Adrenal gland (tissue), 12 donors: ENCODE data around the gene ZNF593. TPM values are rescaled to one million over a fixed set of nuclear protein-coding genes. Genes with fewer than 3 reads are reported as not detected.
A peak's percentile ranks its signal among the peaks of the same experiment; 100 is the strongest.

Experiments
- DNase-seq, 7 donors: peaks; one replicate each; pipeline ENCODE4 v3.0.0-alpha.2; 2019 to 2020
- H3K27ac ChIP-seq, 5 donors: fragments of 200-600 bp; sonication (generic) in 4 of 5; 1 replicate in 3 of 5; 2 replicates in 2 of 5; pipeline versions ENCODE4 v1.5.1 to v1.8.0; 2016 to 2020; ENCODE audit warnings: mild to moderate bottlenecking in 1 of 5
- H3K27me3 ChIP-seq: fragments of 200-600 bp; 2 replicates; pipeline ENCODE4 v1.8.0; 2021
- H3K36me3 ChIP-seq, 2 donors: fragments of 200-600 bp; replicated peaks in 1 of 2; 1 replicate in 1 of 2; 2 replicates in 1 of 2; pipeline versions ENCODE4 v1.5.1 to v1.8.0; 2018 to 2022
- H3K4me1 ChIP-seq, 2 donors: fragments of 200-600 bp; replicated peaks in 1 of 2; 1 replicate in 1 of 2; 2 replicates in 1 of 2; pipeline versions ENCODE4 v1.5.1 to v1.8.0; 2018 to 2021
- H3K4me3 ChIP-seq, 4 donors: fragments of 200-600 bp; sonication (generic) in 3 of 4; one replicate each; pipeline ENCODE4 v1.5.1; 2016 to 2018
- H3K9me3 ChIP-seq, 3 donors: fragments of 200-600 bp; sonication (generic) in 1 of 3; replicated peaks in 1 of 3; 1 replicate in 2 of 3; 2 replicates in 1 of 3; pipeline versions ENCODE4 v1.5.1 to v1.8.0; 2016 to 2021
- POLR2A ChIP-seq, 2 donors: fragments of 450-650 bp; IDR thresholded peaks; one replicate each; pipeline ENCODE4 v1.6.1; 2017; ENCODE audit warnings: antibody characterized with exemption in 2 of 2, mild to moderate bottlenecking in 2 of 2, moderate library complexity in 1 of 2
- WGBS, 4 donors: extraction: QIAGEN DNeasy Blood & Tissue Kit in 2 of 4; methylation state at CpG; one replicate each; pipeline versions ENCODE4 v1.1.5 to v1.1.7; 2013 to 2017; 5-methylcytosine and 5-hydroxymethylcytosine counted together
- intact Hi-C, 2 donors: fragments of 100-400 bp; cut with DNase I; formaldehyde crosslinking; loops; one replicate each; pipeline versions ENCODE4 v1.14.1 to v1.15.0; 2022 to 2023
- polyA plus RNA-seq, 3 donors: library from polyadenylated mRNA; stranded (reverse); fragments of 200-250 nt in 2 of 3; fragments of 350-450 nt in 1 of 3; fragmentation: Illumina TruSeq in 1 of 3; extraction: RNeasy Lipid Tissue Mini Kit (QIAGEN cat#74804) in 1 of 3; gene quantifications; one replicate each; pipeline ENCODE4 v1.2.3, GENCODE V29; 2013 to 2014
- total RNA-seq, 9 donors: library from RNA; depleted of rRNA in 4 of 9; stranded (reverse); fragments of >200 nt in 4 of 9; fragments of 120-200 nt in 1 of 9; fragmentation: NEBNext Ultra II Directional in 1 of 9; extraction: Animal tissue kit (Norgen Biotek cat#: 25700) in 1 of 9; gene quantifications; one replicate each; pipeline versions ENCODE4 v1.1.0 to v1.2.4, GENCODE V29; 2013 to 2023
- TF ChIP-seq, protein P1 (sequence below), 6 experiments: fragments of 450-650 bp in 4 of 6; fragments of 200-600 bp in 2 of 6; sonication (generic) in 1 of 6; IDR thresholded peaks; 1 replicate in 5 of 6; 2 replicates in 1 of 6; pipeline versions ENCODE4 v1.5.1 to v1.8.0; 2016 to 2021; ENCODE audit warnings: antibody characterized with exemption in 6 of 6, mild to moderate bottlenecking in 2 of 6, moderate library complexity in 1 of 6
- donor health status: healthy with polysubstance abuse.
- donor health status: Bipolar disorder and iron deficiency.
- donor health status: DM: yes; HTN: yes; CAD: no.
- donor health status: DM: no; HTN: no; CAD: no.
- donor health status: DM: no; HTN: no; CAD: no.
- donor health status: DM: yes; HTN: yes; CAD: no.

Gene ZNF593
- total and polyA plus RNA-seq, 12 donors: 9.8 to 113 (median 31.7) TPM

GRCh38 chr1:26161415-26162219, 8.1 kb upstream of the ZNF593 start:
- DNase-seq: peak in 5 of 7 donors; percentile 35 to 59 (median 48)
- Histone ChIP-seq H3K4me1 (peaks cover 10 to 15% of the 10 kb centered on the region in 2 donors), H3K27me3 (peaks cover 12% of the 10 kb centered on the region), H3K36me3 (no peaks in the 10 kb centered on the region), H3K9me3 (no peaks in the 10 kb centered on the region), H3K4me3 (peak overlapping the region in 2 of 4 donors; percentile 29 to 61), H3K27ac (peak overlapping the region in 2 of 5 donors; percentile 14 to 52)
- WGBS, 4 donors: 2 to 15% (median 4%) methylated on average over 12 to 98 of the region's 98 CpGs
- TF ChIP-seq, protein P1, sequence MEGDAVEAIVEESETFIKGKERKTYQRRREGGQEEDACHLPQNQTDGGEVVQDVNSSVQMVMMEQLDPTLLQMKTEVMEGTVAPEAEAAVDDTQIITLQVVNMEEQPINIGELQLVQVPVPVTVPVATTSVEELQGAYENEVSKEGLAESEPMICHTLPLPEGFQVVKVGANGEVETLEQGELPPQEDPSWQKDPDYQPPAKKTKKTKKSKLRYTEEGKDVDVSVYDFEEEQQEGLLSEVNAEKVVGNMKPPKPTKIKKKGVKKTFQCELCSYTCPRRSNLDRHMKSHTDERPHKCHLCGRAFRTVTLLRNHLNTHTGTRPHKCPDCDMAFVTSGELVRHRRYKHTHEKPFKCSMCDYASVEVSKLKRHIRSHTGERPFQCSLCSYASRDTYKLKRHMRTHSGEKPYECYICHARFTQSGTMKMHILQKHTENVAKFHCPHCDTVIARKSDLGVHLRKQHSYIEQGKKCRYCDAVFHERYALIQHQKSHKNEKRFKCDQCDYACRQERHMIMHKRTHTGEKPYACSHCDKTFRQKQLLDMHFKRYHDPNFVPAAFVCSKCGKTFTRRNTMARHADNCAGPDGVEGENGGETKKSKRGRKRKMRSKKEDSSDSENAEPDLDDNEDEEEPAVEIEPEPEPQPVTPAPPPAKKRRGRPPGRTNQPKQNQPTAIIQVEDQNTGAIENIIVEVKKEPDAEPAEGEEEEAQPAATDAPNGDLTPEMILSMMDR (IDR thresholded peaks at IDR 0.05): peak in 3 of 6 experiments; percentile 11 to 29 (median 18)
- TF ChIP-seq POLR2A (IDR thresholded peaks at IDR 0.05): no peak
- intact Hi-C loops: loop anchor here in 1 of 2 donors (10.0 kb wide), 1 partner anchor 127 kb away; no protein-coding TSS in a partner anchor

DNA sequence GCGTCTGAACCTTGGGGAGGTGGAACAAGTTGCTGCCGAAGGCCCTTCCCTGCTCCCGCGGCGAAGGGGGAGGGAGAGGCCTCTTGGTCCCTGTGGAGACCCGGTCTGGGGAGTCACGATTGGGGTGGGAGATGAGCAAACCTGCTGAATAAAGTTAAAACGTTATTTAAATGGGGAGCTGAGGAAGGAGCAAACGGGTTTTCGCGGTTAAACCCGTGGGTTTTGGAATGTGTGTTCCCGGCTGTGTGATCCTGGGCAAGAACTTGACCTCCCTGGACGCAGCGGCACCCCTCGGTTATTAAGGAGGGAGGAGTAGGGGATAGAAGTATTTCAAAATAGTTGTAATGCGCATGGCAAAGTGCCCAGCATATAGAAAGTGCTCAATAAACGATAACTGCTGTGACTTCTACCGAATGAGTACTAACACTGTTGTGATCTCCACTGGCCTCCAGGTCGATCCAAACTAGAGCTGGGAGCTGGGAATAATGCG, 7.4 kb upstream of the ZNF593 start:
- H3K4me3 ChIP-seq: peak overlapping the region in 2 of 4 donors; percentile 29 to 61
- H3K27me3 ChIP-seq: peaks cover 6% of the 10 kb centered on the region
- H3K4me1 ChIP-seq: peaks cover 10 to 15% of the 10 kb centered on the region in 2 donors
- H3K9me3 ChIP-seq: no peaks in the 10 kb centered on the region
- WGBS, 4 donors: 33 to 39% (median 34%) methylated on average over 19 to 21 of the region's 21 CpGs
- H3K36me3 ChIP-seq: no peaks in the 10 kb centered on the region
- no peak for DNase-seq
- TF ChIP-seq POLR2A (IDR thresholded peaks at IDR 0.05): no peak
- TF ChIP-seq, protein P1 (IDR thresholded peaks at IDR 0.05): no peak
- intact Hi-C loops: loop anchor here in 1 of 2 donors (10.0 kb wide), 1 partner anchor 127 kb away; no protein-coding TSS in a partner anchor
- H3K27ac ChIP-seq: peak overlapping the region in 1 of 5 donors; percentile 14

GRCh38 chr1:26163684-26164035, 6.0 kb upstream of the ZNF593 start:
- Histone ChIP-seq H3K4me1 (peaks cover 10 to 15% of the 10 kb centered on the region in 2 donors), H3K9me3 (no peaks in the 10 kb centered on the region), H3K27me3 (no peaks in the 10 kb centered on the region), H3K27ac (no peak overlapping the region), H3K4me3 (peak overlapping the region in 1 of 4 donors; percentile 72), H3K36me3 (no peaks in the 10 kb centered on the region)
- intact Hi-C loops: loop anchor here in 1 of 2 donors (10.0 kb wide), 1 partner anchor 129 kb away; no protein-coding TSS in a partner anchor
- WGBS, 4 donors: 52 to 68% (median 65%) methylated on average over 9 of the region's 9 CpGs
- TF ChIP-seq POLR2A (IDR thresholded peaks at IDR 0.05): no peak
- TF ChIP-seq, protein P1 (IDR thresholded peaks at IDR 0.05): no peak
- no peak for DNase-seq
